Measurements from ENCODE around the gene IFI27L2. TPM values are rescaled to one million over a fixed set of nuclear protein-coding genes. Genes with fewer than 3 reads are reported as not detected.

IFI27L2 gene
- total RNA-seq, 1 experiment from 2014 or later, result 28.6 TPM

DNA sequence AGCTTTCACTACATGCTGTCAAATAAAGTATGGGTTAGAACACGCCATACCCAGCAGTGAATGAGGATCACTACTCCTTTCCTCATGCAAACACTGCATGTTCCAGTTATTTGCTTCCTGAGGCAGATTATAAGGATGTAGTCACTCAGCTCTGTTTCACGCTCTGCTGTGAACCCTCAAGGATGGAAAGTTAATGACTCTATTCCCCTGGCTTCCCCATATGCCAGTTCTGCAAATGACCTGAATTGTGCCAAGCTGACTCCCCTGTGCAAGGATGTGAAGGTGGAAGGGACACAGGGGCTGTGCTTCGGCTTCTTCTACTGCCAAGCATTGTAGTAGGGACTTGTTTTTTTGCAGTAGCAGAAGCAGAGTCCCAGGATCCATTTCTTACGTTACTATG, 41.5 kb downstream of the IFI27L2 start:
- H3K36me3 Mint-ChIP-seq (ENCODE audit: insufficient read depth in 1 of 3, low read depth in 3 of 3), result peaks cover 4 to 6% (median 5%) of the 10 kb centered on the region in 3 experiments; a peak in 6 of 7 replicates
- no peak overlapping the region for H3K4me3 Mint-ChIP-seq
- Histone ChIP-seq H2BK12ac (ENCODE audit: insufficient read length, low read depth, low read length) (no peak overlapping the region), H3K4me2 (ENCODE audit: insufficient read depth, insufficient read length, low read length) (no peak overlapping the region), H3K79me2 (ENCODE audit: insufficient read depth, low read length) (no peaks in the 10 kb centered on the region), H2BK5ac (ENCODE audit: insufficient read length, low read length) (no peak overlapping the region), H4K5ac (ENCODE audit: insufficient read length, low read depth, low read length) (no peak overlapping the region), H3K9ac (ENCODE audit: extremely low read depth, insufficient read length, low read length) (no peak overlapping the region), H3K18ac (ENCODE audit: insufficient read length, low read depth, low read length) (no peak overlapping the region), H3K4me1 (ENCODE audit: insufficient read depth, low read length) (no peaks in the 10 kb centered on the region), H2BK20ac (ENCODE audit: low read depth, low read length, poor library complexity, severe bottlenecking) (no peak overlapping the region), H3T11ph (ENCODE audit: low read length) (no peak overlapping the region), H4K91ac (ENCODE audit: insufficient read length, low read depth, low read length) (no peak overlapping the region), H3K14ac (ENCODE audit: insufficient read depth, low read length) (no peak overlapping the region), H2BK15ac (ENCODE audit: low read depth, low read length) (no peak overlapping the region), H3K79me1 (ENCODE audit: insufficient read depth, low read depth, low read length, poor library complexity, severe bottlenecking) (no peaks in the 10 kb centered on the region), H3K27me3 (ENCODE audit: insufficient read depth, low read length) (no peaks in the 10 kb centered on the region), H3K56ac (ENCODE audit: insufficient read length, low read depth, low read length) (no peak overlapping the region), H4K8ac (replicated peaks; ENCODE audit: insufficient read length, low read depth, low read length) (no peak overlapping the region), H3K23ac (ENCODE audit: insufficient read length, low read depth, low read length) (no peak overlapping the region), H2BK120ac (ENCODE audit: low read depth, low read length, poor library complexity, severe bottlenecking) (no peak overlapping the region), H3K23me2 (ENCODE audit: insufficient read length, low read depth, low read length, poor library complexity, severe bottlenecking) (no peaks in the 10 kb centered on the region), H3K9me3 (ENCODE audit: control insufficient read depth, low read depth, low read length) (no peaks in the 10 kb centered on the region), H3K27ac (ENCODE audit: insufficient read length, low read depth, low read length) (no peak overlapping the region), H2AK5ac (ENCODE audit: insufficient read length, low read length) (no peak overlapping the region), H2AFZ (ENCODE audit: low read length) (no peak overlapping the region), H4K20me1 (ENCODE audit: control insufficient read depth, insufficient read depth, insufficient read length) (no peaks in the 10 kb centered on the region), H3K4ac (ENCODE audit: low read depth, low read length) (no peak overlapping the region)
- no peaks in the 10 kb centered on the region for H3K27me3 Mint-ChIP-seq (ENCODE audit: low read depth)
- DNase-seq, result no peak
- WGBS (ENCODE audit: extremely low coverage, insufficient read length, low lambda C conversion rate), result no CpG with 5 or more reads among the region's 4 CpGs
- peaks cover 2 to 3% of the 10 kb centered on the region in 2 experiments; a peak in 1 of 5 replicates for H3K9me3 Mint-ChIP-seq
- H3K27ac Mint-ChIP-seq, result no peak overlapping the region; a peak in 1 of 7 replicates
- TF ChIP-seq, protein P1, sequence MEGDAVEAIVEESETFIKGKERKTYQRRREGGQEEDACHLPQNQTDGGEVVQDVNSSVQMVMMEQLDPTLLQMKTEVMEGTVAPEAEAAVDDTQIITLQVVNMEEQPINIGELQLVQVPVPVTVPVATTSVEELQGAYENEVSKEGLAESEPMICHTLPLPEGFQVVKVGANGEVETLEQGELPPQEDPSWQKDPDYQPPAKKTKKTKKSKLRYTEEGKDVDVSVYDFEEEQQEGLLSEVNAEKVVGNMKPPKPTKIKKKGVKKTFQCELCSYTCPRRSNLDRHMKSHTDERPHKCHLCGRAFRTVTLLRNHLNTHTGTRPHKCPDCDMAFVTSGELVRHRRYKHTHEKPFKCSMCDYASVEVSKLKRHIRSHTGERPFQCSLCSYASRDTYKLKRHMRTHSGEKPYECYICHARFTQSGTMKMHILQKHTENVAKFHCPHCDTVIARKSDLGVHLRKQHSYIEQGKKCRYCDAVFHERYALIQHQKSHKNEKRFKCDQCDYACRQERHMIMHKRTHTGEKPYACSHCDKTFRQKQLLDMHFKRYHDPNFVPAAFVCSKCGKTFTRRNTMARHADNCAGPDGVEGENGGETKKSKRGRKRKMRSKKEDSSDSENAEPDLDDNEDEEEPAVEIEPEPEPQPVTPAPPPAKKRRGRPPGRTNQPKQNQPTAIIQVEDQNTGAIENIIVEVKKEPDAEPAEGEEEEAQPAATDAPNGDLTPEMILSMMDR (conservative IDR thresholded peaks at IDR 0.05), result no peak
- H3K4me1 Mint-ChIP-seq, result no peaks in the 10 kb centered on the region; a peak in 1 of 4 replicates
